Neural cell (in vitro differentiated cells): ENCODE results near the gene ZNF444. TPM values are rescaled to one million over a fixed set of nuclear protein-coding genes. Genes with fewer than 3 reads are reported as not detected.

Experiments
- H2AFZ ChIP-seq: fragments of 200-600, 300-800 bp; sonication (generic), shearing (Covaris generic); 2 replicates; pipeline ENCODE4 v1.6.0; 2014; ENCODE audit warnings: low read depth, mild to moderate bottlenecking, antibody characterized with exemption, low read length, moderate library complexity
- H3F3A ChIP-seq: fragments of 200-600 bp; shearing (Covaris generic); 2 replicates; pipeline ENCODE4 v1.6.1; 2016; ENCODE audit warnings: mild to moderate bottlenecking, moderate library complexity, mixed read lengths, antibody characterized with exemption, low read length; ENCODE audit not compliant: insufficient read depth, poor library complexity, severe bottlenecking
- H3K27ac ChIP-seq: fragments of 200-600, 300-800 bp; sonication (generic), shearing (Covaris generic); 2 replicates; pipeline ENCODE4 v1.5.1; 2014; ENCODE audit warnings: mild to moderate bottlenecking, low read length, moderate library complexity
- H3K27me3 ChIP-seq: fragments of 300-800, 200-600 bp; sonication (generic), shearing (Covaris generic); 2 replicates; pipeline ENCODE4 v1.6.0; 2014; ENCODE audit warnings: mild to moderate bottlenecking, low read depth, low read length, moderate library complexity; ENCODE audit not compliant: insufficient read depth
- H3K36me3 ChIP-seq: fragments of 300-800, 200-600 bp; sonication (generic), shearing (Covaris generic); 2 replicates; pipeline ENCODE4 v1.5.1; 2014; ENCODE audit warnings: mild to moderate bottlenecking, antibody characterized with exemption, low read length, moderate library complexity; ENCODE audit not compliant: insufficient read depth
- H3K4me2 ChIP-seq: fragments of 300-800, 200-600 bp; sonication (generic), shearing (Covaris generic); 2 replicates; pipeline ENCODE4 v1.6.0; 2014; ENCODE audit warnings: mild to moderate bottlenecking, low read length
- H3K4me3 ChIP-seq: fragments of 300-800, 200-600 bp; sonication (generic), shearing (Covaris generic); 2 replicates; pipeline ENCODE4 v1.5.1; 2014; ENCODE audit warnings: mild to moderate bottlenecking, low read length, moderate library complexity
- H3K79me2 ChIP-seq: fragments of 200-600 bp; shearing (Covaris generic); replicated peaks from 2 replicates; pipeline ENCODE4 v1.6.0; 2014; ENCODE audit warnings: mild to moderate bottlenecking, low read length, moderate library complexity; ENCODE audit not compliant: insufficient read depth
- H3K9ac ChIP-seq: fragments of 300-800, 200-600 bp; sonication (generic), shearing (Covaris generic); 2 replicates; pipeline ENCODE4 v1.6.1; 2016; ENCODE audit warnings: mild to moderate bottlenecking, low read length, mixed read lengths
- H3K9me2 ChIP-seq: fragments of 200-600 bp; shearing (Covaris generic); 2 replicates; pipeline ENCODE4 v1.6.1; 2016; ENCODE audit warnings: mild to moderate bottlenecking, low read length, mixed read lengths; ENCODE audit not compliant: insufficient read depth
- H3K9me3 ChIP-seq: fragments of 200-600, 300-800 bp; sonication (generic), shearing (Covaris generic); 2 replicates; pipeline ENCODE4 v1.6.1; 2016; ENCODE audit warnings: mild to moderate bottlenecking, mixed run types, low read length, moderate library complexity, mixed read lengths
- H4K20me1 ChIP-seq: fragments of 200-600 bp; shearing (Covaris generic); 2 replicates; pipeline ENCODE4 v1.6.1; 2016; ENCODE audit warnings: mild to moderate bottlenecking, mixed run types; ENCODE audit not compliant: insufficient read depth
- EP300 ChIP-seq: fragments of 450-650 bp; conservative IDR thresholded peaks from 2 replicates; pipeline ENCODE4 v1.6.1; 2014; ENCODE audit warnings: antibody characterized with exemption, mild to moderate bottlenecking, moderate library complexity; ENCODE audit not compliant: poor library complexity, severe bottlenecking
- EZH2 ChIP-seq: fragments of 200-600, 300-800 bp; shearing (Covaris generic), sonication (generic); IDR thresholded peaks from 2 replicates; pipeline ENCODE4 v1.6.1; 2014; ENCODE audit warnings: antibody characterized with exemption, low read length, borderline replicate concordance, mild to moderate bottlenecking; ENCODE audit not compliant: insufficient read depth, poor library complexity, severe bottlenecking
- MXI1 ChIP-seq: fragments of 450-650 bp; conservative IDR thresholded peaks from 2 replicates; pipeline ENCODE4 v1.6.1; 2014; ENCODE audit warnings: antibody characterized with exemption, mild to moderate bottlenecking; ENCODE audit not compliant: poor library complexity, severe bottlenecking
- POLR2AphosphoS5 ChIP-seq: IDR thresholded peaks from 2 replicates; pipeline ENCODE4 v1.6.1; 2012
- RAD21 ChIP-seq: fragments of 450-650 bp; conservative IDR thresholded peaks from 2 replicates; pipeline ENCODE4 v1.6.1; 2014; ENCODE audit warnings: antibody characterized with exemption, mild to moderate bottlenecking, moderate library complexity
- SMC3 ChIP-seq: fragments of 450-650 bp; conservative IDR thresholded peaks from 2 replicates; pipeline ENCODE4 v1.6.1; 2014; ENCODE audit warnings: antibody characterized with exemption, mild to moderate bottlenecking, moderate library complexity; ENCODE audit not compliant: poor library complexity
- TAF1 ChIP-seq: IDR thresholded peaks from 2 replicates; pipeline ENCODE4 v1.6.1; 2012; ENCODE audit warnings: low read depth
- polyA plus RNA-seq: library from polyadenylated mRNA; depleted of rRNA; stranded (reverse); fragments of >200 nt; gene quantifications from 2 replicates; pipeline ENCODE4 v1.2.3, GENCODE V29; 2014
- TF ChIP-seq, protein P1 (sequence below): fragments of 450-650 bp; IDR thresholded peaks from 2 replicates; pipeline ENCODE4 v1.5.1; 2014; ENCODE audit warnings: antibody characterized with exemption, mild to moderate bottlenecking, moderate library complexity; ENCODE audit not compliant: poor library complexity, severe bottlenecking
- TF ChIP-seq, protein P2 (sequence below): IDR thresholded peaks from 2 replicates; pipeline ENCODE4 v1.6.1; 2012; ENCODE audit warnings: borderline replicate concordance

The ZNF444 gene
- polyA plus RNA-seq, 1 donor from 2014 or later, result 45.6 TPM

DNA sequence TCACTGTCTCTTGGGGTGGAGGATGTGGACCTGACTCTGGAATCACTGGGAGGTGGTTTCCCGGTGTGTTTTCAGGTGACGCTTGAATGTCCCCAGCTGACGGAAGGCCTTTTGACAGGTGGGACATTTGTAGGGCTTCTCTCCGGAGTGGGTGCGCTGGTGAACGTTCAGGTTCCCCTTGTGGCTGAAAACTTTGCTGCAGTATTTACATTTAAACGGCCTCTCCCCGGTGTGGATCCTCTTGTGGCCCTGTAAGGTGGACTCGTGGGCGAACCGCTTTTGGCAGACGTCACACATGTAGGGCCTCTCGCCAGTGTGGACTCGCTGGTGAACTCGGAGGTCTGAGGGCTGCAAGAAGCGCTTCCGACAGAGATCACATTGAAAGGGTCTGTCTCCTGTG is 48.7 kb downstream of the ZNF444 start:
- no peaks in the 10 kb centered on the region for H3K9me3 ChIP-seq
- no peaks in the 10 kb centered on the region for H3K36me3 ChIP-seq
- no peaks in the 10 kb centered on the region for H4K20me1 ChIP-seq
- no peaks in the 10 kb centered on the region for H3K27me3 ChIP-seq
- no peak overlapping the region for H3K4me3 ChIP-seq
- no peak overlapping the region for H3K4me2 ChIP-seq
- no peak overlapping the region for H2AFZ ChIP-seq
- TF ChIP-seq MXI1, result no peak
- TF ChIP-seq, protein P1, sequence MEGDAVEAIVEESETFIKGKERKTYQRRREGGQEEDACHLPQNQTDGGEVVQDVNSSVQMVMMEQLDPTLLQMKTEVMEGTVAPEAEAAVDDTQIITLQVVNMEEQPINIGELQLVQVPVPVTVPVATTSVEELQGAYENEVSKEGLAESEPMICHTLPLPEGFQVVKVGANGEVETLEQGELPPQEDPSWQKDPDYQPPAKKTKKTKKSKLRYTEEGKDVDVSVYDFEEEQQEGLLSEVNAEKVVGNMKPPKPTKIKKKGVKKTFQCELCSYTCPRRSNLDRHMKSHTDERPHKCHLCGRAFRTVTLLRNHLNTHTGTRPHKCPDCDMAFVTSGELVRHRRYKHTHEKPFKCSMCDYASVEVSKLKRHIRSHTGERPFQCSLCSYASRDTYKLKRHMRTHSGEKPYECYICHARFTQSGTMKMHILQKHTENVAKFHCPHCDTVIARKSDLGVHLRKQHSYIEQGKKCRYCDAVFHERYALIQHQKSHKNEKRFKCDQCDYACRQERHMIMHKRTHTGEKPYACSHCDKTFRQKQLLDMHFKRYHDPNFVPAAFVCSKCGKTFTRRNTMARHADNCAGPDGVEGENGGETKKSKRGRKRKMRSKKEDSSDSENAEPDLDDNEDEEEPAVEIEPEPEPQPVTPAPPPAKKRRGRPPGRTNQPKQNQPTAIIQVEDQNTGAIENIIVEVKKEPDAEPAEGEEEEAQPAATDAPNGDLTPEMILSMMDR, result no peak
- no peak for TF ChIP-seq EZH2
- TF ChIP-seq SMC3, result no peak
- no peak for TF ChIP-seq TAF1
- TF ChIP-seq, protein P2, sequence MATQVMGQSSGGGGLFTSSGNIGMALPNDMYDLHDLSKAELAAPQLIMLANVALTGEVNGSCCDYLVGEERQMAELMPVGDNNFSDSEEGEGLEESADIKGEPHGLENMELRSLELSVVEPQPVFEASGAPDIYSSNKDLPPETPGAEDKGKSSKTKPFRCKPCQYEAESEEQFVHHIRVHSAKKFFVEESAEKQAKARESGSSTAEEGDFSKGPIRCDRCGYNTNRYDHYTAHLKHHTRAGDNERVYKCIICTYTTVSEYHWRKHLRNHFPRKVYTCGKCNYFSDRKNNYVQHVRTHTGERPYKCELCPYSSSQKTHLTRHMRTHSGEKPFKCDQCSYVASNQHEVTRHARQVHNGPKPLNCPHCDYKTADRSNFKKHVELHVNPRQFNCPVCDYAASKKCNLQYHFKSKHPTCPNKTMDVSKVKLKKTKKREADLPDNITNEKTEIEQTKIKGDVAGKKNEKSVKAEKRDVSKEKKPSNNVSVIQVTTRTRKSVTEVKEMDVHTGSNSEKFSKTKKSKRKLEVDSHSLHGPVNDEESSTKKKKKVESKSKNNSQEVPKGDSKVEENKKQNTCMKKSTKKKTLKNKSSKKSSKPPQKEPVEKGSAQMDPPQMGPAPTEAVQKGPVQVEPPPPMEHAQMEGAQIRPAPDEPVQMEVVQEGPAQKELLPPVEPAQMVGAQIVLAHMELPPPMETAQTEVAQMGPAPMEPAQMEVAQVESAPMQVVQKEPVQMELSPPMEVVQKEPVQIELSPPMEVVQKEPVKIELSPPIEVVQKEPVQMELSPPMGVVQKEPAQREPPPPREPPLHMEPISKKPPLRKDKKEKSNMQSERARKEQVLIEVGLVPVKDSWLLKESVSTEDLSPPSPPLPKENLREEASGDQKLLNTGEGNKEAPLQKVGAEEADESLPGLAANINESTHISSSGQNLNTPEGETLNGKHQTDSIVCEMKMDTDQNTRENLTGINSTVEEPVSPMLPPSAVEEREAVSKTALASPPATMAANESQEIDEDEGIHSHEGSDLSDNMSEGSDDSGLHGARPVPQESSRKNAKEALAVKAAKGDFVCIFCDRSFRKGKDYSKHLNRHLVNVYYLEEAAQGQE, result no peak
- TF ChIP-seq EP300, result no peak
- no peak for TF ChIP-seq POLR2AphosphoS5
- TF ChIP-seq RAD21, result no peak
- H3K9me2 ChIP-seq, result no peaks in the 10 kb centered on the region
- H3K27ac ChIP-seq, result no peak overlapping the region
- no peaks in the 10 kb centered on the region for H3F3A ChIP-seq
- no peak overlapping the region for H3K9ac ChIP-seq
- no peaks in the 10 kb centered on the region for H3K79me2 ChIP-seq

DNA sequence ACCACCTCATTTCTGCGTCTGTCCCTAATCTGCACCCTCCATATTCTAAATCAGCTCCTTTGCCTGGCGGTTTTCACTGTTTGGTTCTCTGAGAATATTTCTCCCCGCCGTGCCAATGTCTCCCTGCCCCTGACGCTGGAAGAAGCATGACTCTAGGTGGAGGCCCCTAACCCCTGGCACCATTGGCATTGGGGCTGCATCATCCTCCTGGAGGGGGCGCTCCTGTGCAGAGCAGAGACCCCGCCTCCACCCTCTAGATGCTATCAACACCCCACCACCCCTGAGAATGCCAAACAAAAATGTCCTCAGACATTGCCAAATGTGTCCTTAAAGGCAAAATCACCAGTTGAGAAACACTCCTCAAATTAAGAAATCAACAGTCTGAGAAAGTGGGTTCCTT is 50.0 kb downstream of the ZNF444 start:
- no peaks in the 10 kb centered on the region for H3K27me3 ChIP-seq
- H2AFZ ChIP-seq, result no peak overlapping the region
- TF ChIP-seq, protein P2, result no peak
- TF ChIP-seq RAD21 (no peak), EZH2 (no peak), MXI1 (no peak), TAF1 (no peak), EP300 (no peak), POLR2AphosphoS5 (no peak), SMC3 (no peak)
- TF ChIP-seq, protein P1, result no peak
- no peak overlapping the region for H3K27ac ChIP-seq
- H3K4me2 ChIP-seq, result no peak overlapping the region
- no peaks in the 10 kb centered on the region for H4K20me1 ChIP-seq
- H3K36me3 ChIP-seq, result no peaks in the 10 kb centered on the region
- H3K9ac ChIP-seq, result no peak overlapping the region
- H3K9me2 ChIP-seq, result no peaks in the 10 kb centered on the region
- H3K79me2 ChIP-seq, result no peaks in the 10 kb centered on the region
- H3K4me3 ChIP-seq, result no peak overlapping the region
- no peaks in the 10 kb centered on the region for H3F3A ChIP-seq
- H3K9me3 ChIP-seq, result no peaks in the 10 kb centered on the region
